Stimulated activated CD8-positive, alpha-beta memory T cell treated with anti-CD3 and anti-CD28 coated beads, Interleukin-4, amount 100 ng/mL, for 1 hour (primary cell): ENCODE measurements around the gene POLR3K.

Experiments used
- DNase-seq, 2 donors: peaks; one replicate each; pipeline ENCODE4 v3.0.0-alpha.2; 2020; ENCODE audit warnings: low read depth in 2 of 2, low spot score in 1 of 2

POLR3K gene

DNA sequence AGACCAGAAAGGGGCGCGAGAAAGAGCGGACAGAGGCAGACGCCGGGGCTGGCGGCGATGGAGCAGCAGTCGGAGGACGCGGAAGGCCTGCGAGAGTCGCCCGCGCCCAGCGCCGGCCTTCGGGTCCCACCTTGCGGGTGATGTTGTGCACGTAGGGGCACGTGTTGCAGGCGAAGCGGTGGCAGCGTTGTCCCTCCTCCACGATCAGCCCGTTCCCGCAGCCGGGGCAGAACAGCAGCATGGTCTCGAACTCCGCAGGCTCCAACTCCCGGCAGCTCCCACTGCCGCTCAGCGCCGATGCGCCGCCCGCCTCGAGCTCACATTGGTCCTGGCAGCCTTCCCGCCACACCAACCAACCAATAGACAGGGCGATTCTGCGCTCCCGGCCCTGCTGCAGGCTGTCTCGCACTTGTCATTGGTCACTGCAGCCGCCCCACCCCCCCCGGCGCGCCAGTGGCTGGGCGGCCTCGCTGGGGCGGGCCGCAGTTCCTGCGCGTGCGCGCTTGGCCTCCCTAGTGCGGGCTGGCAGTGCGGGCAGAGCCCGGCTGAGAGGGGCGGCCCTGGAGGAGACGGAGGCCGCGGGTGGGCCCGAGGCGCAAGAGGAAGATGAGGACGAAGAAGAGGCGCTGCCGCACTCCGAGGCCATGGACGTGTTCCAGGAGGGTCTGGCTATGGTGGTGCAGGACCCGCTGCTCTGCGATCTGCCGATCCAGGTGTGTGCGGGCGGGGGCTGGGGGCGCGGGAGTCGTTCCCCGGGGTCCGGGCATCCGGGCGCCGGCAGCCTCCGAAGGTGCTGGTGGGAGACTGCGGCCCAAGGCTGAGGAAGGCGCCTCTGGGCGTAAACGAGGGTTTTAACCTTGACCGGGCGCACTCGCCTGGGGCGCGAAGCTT is at the start of gene POLR3K, which contains the start of gene SNRNP25:
POLR3K (minus strand) TSS at position 263 of the 891 bp plus-strand sequence; CDS start at position 241, 22 bp downstream.
SNRNP25 (plus strand) TSS at position 483 of the 891 bp plus-strand sequence; CDS start at position 672, 189 bp downstream.
- peak; percentile 85 to 96 for DNase-seq

DNA sequence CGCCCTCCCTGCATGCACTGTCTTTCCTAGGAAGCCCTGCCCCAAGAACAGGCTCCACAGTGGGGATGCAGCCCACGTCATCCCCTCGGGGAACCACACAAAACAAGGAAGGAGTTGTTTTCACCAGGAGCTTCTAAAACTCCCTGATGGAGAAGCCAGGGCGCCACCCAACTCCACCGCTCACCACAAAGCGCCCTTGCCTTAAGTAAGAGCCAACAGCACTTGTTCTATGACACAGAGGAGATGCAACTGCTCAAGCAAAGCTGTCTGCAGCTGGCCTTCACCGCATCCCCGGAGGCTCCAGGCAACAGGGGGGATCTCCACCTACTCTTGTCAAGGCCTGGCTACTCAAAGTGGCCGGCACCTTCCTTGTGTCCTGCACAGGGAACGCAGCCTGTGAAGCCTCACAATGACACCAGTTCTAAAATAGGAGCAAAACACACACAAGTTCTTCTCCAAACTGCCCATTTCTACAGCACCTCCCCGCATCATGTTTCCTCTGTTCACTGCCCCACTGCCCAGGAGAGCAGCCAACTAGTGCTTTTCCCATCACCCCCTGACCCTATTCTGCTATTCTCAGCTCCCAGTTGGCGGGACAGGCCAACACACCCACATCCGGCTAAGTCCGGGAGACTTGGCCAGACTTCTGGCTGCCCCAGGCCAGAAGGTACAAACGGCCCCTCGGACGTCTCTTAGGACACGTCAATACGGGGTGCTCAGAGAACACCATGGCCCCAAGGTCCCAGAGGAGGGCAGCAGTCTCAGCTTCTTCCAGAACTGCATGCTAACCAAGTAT is 48.9 kb upstream of the POLR3K start:
- DNase-seq, result no peak

DNA sequence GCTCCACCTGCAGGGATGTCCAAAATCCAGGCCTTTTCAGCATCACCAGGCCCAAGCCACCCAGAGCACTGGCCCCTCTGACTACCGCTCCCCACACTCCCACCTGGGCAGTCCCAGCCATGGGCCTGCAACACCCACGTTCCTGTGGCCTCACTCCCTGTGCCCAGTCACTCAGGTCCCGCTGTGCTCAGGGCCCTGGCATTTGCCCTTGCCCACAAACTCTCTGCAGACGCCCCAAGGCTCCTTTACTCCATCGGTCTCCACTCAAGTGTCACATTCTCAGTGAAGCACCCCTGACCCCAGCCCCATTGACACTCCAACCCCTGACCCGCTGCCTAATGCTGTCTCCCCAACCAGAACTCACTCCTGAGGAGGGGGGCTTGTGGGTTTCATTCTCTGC is 48.2 kb upstream of the POLR3K start:
- DNase-seq, result no peak

DNA sequence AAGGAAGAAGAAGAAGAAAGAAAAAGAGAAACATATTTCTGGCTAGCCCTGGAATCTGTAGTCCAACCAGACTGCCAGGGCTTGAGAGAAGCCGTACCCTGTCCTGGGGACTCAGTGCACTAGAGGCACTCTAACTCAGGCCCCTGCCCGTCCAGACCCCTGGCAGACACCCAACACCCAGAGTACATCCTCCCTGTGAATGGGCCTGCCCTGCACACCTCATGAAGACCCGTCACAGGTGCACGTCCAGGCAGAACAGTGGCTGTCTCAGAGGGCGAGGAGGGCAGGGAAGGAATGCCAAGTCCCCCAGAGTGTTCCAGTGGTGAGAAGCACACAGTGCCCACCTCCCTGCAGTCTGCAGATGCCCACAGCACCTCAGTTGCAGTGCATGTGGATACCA is 47.6 kb upstream of the POLR3K start:
- DNase-seq, result no peak

DNA sequence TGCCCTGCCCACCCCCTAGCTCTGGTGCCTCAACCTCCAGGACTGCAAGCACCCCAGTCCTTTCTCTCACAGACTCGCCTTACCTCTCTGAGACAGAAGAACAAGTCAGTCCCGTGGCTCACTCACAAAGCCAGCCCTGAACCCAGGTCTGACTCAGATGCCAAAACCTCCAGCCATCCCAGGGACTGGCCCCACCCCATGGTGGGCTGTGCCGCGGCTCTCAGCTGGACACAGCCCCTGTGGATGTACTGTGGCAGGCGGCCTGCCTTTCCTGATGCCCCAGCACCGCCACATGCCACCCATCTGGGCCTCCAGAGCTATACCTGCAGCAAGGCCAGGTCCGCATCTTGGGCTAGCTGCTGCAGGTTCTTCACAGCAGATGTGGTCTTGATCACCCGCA is 44.4 kb upstream of the POLR3K start:
- no peak for DNase-seq

DNA sequence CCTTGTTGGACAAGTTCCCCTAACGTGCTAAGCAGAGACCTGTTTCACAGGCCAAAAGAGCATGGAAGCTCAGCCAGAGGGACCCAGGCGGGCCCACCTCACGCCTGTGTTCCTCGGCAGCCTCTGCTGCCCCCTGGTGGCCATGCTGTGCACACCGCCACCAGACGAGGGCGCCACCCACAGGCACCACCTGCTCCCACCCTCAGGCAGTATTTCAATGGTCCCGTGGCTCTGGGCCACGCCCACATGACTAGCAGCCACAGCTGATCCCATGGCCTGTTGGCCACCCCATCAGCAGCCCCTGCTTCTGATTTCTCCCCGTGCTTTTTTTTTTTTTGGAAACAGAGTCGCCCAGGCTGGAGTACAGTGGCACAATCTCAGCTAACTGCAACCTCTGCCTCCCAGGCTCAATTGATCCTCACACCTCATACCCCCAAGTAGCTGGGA is 43.5 kb upstream of the POLR3K start:
- DNase-seq, result peak; percentile 76 to 78

DNA sequence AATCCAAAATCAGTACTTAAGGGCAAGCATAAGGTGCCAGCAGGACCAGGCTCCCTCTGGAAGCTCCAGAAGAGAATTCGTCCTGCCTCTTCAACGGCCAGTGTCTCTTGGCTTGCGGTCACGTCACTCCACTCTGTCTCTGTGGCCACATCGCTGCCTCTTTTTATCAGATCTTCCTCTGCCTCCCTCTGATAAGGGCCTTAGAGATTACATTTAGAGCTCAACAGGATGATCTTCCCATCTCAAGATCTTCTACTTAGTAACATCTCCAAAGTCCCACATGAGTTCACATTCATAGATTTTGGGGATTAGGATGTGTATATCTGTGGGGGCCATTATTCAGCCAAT is 41.5 kb upstream of the POLR3K start:
- no peak for DNase-seq

DNA sequence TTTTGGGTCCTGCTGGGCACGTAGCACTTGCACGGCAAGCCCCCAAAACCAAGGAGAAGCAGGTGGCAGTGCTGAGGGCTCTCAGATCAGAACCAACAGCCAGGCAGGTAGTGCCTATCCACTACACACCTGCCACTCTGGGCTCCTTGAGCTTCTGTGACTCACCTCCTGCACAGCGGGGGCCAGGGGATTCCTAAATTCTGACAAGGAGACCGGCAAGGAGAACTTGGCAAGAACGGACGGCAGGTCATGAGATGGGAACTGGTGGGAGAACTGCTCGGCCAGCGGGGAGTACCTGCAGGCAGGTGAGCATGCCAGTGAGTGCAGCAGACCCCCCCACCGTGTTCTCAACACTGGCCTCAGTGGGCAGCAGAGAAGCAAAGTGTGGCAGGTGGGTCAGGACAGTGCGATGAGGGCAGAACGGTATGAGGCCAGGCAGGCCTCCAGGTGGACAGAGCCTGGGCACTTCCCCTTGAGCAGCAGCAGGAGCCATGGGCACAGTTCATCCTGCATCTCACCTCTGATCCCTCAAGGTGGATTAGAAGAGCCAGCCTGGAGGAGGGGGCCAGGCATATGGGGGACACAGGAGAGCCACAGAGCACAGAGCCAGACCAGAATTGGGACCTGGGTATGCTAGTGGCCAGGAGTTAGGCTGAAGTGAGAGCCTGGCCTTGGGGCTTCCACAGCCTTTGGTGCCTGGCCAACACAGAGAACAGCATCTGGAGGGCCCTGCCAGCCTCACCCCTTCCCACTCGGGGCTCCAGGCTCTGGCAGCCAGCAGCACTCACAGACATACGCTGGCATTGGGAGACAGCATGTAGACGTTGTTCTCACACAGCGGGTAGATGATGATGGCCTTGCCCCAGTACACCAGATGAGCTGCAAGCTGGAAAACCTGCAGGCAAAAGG is 39.3 kb upstream of the POLR3K start:
- no peak for DNase-seq

DNA sequence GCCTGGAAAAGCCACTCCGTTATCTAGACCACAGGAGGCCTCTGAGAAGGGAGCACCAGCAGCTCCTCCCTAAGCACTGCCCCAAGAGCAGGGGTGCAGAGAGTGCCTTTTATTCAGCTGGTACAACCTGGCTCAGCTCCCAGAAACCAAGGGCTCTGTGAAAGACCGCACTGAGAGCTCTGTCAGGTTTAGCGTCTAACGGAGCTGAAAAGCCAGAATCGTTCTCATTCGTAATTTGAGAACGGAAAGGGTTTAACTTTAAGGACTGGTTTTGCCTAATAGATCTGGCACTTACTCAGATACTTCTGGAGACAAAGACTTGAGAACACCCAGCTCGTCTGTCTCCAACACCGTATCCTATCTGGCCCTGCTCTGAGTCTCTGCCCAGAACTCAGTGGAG is 38.1 kb upstream of the POLR3K start:
- no peak for DNase-seq

DNA sequence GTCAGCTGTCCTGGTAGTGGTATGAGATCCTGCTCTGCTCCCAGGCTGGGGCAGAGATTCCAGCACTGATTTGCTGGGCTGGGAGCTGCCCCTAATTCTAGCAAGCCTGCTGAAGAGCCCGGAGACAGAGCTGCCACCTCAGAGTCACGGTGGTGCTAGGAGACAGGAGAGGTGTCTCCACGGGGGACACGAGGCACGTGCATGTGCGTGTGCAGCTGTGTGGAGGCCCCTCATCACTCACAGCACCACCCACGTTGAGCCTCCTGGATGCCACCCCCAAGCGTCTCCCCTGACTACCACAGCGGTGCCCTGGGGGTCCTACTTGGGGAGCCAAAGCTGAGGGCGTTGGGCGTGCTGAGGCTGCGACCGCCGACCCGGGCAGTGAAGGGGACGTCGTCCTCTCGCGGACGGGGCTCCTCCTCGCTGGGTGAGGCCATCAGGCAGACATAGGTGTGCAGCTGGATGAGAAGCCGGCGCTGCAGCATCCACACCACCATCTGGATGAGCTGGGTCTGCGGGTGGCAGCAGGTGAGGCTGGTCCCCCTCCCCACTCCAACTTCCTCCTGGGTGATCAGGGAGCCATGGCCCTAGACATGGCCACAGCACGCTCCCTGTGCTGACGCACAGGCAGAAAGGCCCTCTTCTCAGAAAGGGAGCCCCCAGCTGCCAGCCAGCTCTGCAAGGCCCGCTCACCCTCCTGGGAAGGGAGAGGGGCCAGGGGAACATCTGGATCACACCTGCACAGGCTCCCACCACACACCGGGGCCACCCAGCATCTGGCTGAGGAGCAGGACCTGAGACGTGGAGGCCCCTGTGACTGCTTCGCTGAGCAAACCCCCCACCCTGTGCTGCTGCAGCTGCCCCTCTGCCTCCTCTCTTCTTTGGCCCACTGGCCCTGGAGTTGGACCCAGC is 36.2 kb upstream of the POLR3K start:
- DNase-seq, result no peak

DNA sequence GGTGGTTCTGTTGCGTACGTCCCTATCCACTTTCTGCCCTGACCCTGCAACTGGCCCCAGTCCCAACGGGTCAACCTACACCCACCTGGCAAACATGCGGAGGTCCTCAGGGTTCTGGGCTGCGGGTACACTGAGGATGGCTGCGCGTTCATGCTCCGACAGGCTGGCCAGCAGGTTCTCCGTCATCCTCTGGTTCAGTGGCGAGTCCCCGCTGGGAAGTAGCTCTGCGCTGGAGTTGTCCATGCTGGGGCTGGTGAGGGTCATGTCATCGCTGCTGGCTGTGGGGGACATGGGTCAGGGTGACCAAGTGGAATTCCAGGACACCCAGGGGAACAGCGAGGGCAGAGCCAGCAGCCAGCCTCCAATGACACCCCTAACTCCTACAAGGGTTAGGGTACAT is 35.2 kb upstream of the POLR3K start:
- DNase-seq, result no peak

DNA sequence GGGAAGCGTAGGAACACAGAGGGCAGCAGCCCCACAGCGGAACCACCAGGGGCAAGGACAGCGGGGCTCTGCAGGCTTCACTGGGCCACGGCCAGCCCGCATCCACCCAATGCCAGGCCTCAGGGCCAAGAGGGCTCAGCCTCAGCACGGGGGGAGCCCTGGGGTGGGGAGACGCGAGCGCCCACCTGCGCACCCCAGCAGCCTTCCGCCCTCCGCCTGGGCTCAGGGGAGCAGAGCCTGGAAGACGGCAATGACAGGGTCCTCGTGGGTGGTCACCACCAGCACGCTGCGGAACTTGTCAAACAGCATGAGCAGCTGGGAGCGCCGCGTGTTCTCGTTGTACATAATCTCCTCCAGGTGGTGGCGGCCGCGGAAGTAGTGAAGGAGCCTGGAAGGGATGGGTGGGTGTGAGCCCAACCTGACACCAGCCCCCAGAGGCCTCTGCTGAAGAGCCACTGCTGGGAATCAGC is 33.1 kb upstream of the POLR3K start:
- DNase-seq, result no peak

DNA sequence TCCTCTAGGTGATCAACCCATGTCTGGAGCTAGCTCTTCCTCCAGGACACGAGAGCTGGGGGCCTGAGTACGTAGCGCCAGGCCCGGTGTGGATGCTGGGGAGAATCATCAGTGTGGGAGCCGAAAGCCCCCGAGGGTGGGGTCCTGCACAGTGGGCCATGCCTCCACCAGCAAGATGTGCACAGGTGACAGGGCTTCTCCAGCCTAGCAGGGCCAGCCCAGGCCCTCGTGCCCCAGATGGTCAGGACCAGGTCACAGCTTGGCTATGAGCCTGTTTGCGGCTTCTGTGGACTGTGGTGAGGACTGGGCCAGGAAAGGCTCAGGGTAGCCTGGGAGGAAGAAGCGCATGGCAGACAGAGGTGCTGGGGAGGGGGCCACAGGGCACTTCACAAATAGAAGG is 32.5 kb upstream of the POLR3K start:
- DNase-seq, result no peak

DNA sequence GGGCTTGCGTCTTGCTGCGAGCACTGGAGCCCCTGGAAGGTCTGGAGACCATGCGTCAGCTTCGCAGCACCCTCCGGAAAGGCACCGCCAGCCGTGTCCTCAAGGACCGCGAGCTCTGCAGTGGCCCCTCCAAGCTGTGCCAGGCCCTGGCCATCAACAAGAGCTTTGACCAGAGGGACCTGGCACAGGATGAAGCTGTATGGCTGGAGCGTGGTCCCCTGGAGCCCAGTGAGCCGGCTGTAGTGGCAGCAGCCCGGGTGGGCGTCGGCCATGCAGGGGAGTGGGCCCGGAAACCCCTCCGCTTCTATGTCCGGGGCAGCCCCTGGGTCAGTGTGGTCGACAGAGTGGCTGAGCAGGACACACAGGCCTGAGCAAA is 32.0 kb upstream of the POLR3K start:
- DNase-seq, result no peak

DNA sequence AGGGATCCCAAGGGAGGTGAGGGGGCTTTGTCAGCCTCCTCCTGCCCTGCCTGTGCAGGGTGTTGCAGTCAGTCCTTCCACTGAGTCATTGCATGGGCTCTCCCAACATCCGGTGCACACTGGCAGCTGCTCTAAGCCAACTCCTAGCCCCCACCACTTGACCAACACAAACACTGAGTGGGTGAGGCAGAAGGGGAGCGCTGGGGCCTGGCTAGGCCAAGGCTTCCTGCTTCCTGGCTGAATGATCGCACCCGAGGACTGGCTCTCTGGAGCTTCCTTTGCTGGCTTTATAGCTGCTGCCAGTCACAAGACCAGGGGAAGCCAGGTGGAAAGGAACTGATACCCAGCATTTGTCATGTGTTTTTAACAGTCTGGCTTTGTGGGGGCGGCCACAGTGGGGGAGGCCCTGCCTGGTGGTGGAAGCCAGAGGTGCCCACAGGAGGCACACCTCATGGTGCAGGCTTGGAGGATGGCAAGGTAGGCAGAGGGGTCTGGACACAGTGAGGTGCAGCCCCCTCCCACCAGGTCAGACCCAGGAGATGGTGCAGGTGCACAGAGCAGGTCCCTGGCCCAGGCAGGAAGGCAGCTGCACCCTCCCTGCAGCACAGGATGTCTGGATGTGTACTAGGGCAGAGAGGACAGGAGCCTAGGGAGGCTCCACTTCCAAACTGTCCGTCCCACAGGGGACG is 31.5 kb upstream of the POLR3K start:
- DNase-seq, result peak; percentile 26 to 31

DNA sequence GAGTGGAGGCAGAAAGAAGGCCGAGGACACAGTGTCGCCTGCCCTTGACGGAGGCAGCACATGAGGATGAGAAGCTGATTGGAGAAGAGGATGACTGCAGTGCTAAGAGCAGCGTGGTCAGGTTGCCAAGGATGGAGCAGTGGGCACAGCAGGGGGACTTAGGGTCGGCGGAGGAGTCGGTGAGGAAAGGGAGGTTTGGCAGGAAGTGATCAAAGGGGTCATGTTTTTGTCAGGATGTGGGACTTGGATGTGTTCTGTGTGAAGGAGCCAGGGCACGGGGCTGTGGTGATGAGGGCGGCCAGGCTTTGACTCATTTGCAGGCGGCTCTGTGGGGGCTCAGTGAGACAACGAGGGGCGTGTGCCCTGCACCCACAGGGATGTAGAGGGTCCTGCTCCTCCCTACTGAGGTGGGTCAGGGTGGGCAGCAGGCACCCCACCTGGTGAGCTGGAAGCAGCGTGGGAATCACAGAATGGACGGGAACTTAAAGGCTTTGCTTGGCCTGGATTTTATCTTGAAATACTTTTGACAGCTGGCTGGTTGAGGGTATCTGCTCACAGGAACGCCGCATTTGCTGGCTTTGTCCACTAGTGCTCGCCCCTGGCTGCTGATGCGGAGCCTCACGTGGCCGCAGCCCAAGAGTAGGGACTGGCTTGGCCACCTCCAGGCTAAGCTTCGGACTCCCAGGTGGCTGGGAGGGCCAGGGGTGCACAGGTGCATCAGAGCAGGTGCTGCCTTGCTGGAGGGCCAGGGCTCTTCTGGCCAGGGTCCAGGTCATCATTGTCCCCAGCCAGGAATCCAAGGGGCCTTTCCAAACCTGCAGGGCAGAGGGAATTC is 30.6 kb upstream of the POLR3K start:
- no peak for DNase-seq

DNA sequence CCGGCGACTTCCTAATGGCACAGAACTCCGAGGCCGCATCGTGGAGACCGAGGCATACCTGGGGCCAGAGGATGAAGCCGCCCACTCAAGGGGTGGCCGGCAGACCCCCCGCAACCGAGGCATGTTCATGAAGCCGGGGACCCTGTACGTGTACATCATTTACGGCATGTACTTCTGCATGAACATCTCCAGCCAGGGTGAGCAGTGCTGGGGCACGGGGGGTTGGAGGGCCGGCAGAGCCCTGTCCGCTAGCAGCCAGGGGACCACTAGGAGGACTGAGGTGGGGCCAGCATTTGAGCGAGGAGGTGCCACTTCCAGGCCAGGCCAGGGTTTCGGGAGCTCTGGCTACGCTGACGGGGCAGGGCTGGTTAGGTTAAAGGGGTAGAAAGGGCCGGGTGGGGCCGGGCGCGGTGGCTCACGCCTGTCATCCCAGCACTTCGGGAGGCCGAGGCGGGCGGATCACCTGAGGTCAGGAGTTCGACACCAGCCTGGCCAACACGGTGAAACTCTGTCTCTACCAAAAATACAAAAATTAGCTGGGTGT is 29.7 kb upstream of the POLR3K start:
- DNase-seq, result no peak
